Body of pancreas (tissue), 4 donors: ENCODE measurements around the gene MACROH2A1. TPM values are rescaled to one million over a fixed set of nuclear protein-coding genes. Genes with fewer than 3 reads are reported as not detected.

Experiments
- ATAC-seq: fragments of 150-250 bp; one replicate; pipeline ENCODE4 v1.9.1; 2016
- DNase-seq, 4 donors: peaks; one replicate each; pipeline ENCODE4 v3.0.0-alpha.2; 2019
- H3K27ac ChIP-seq, 4 donors: fragments of 200-600 bp; sonication (generic); 1 replicate in 3 of 4; 2 replicates in 1 of 4; pipeline versions ENCODE4 v1.5.1 to v1.6.1; 2016 to 2019; ENCODE audit warnings: mild to moderate bottlenecking in 1 of 4, mixed read lengths in 1 of 4, moderate library complexity in 1 of 4
- H3K27me3 ChIP-seq, 2 donors: fragments of 200-600 bp; sonication (generic); one replicate each; pipeline ENCODE4 v1.6.0; 2016; ENCODE audit warnings: mild to moderate bottlenecking in 1 of 2
- H3K36me3 ChIP-seq, 2 donors: fragments of 200-600 bp; sonication (generic); replicated peaks in 1 of 2; 2 replicates each; pipeline ENCODE4 v1.5.1; 2016; ENCODE audit warnings: low read depth in 2 of 2; ENCODE audit not compliant: insufficient read depth in 1 of 2
- H3K4me1 ChIP-seq: fragments of 200-600 bp; sonication (generic); one replicate; pipeline ENCODE4 v1.6.0; 2016
- H3K4me3 ChIP-seq, 2 donors: fragments of 200-600 bp; sonication (generic); 1 replicate in 1 of 2; 2 replicates in 1 of 2; pipeline ENCODE4 v1.5.1; 2016 to 2019
- H3K9me3 ChIP-seq, 3 donors: fragments of 200-600 bp; sonication (generic); 1 replicate in 2 of 3; 2 replicates in 1 of 3; pipeline ENCODE4 v1.5.1; 2016
- CTCF ChIP-seq, 7 experiments: fragments of 450-650 bp in 4 of 7; fragments of 200-600 bp in 3 of 7; sonication (generic) in 3 of 7; IDR thresholded peaks; one replicate each; pipeline ENCODE4 v1.5.1; 2016 to 2019; ENCODE audit warnings: antibody characterized with exemption in 7 of 7
- POLR2A ChIP-seq, 3 donors: fragments of 450-650 bp; IDR thresholded peaks; one replicate each; pipeline ENCODE4 v1.6.1; 2016; ENCODE audit warnings: antibody characterized with exemption in 3 of 3, mild to moderate bottlenecking in 2 of 3
- WGBS, 2 donors: methylation state at CpG; one replicate each; pipeline ENCODE4 v1.1.5; 2017; 5-methylcytosine and 5-hydroxymethylcytosine counted together
- intact Hi-C: fragments of 100-400 bp; cut with DNase I; formaldehyde crosslinking; loops from one replicate; pipeline ENCODE4 v1.15.1; 2023
- total RNA-seq, 2 donors: library from RNA; depleted of rRNA; stranded (reverse); fragments of >200 nt; gene quantifications; one replicate each; pipeline ENCODE4 v1.1.0, GENCODE V29; 2016

Gene MACROH2A1
- total RNA-seq, 2 donors from 2014 or later = 78.9 to 142 TPM

GRCh38 chr5:135396459-135397055 is 2.5 kb downstream of the MACROH2A1 start:
- TF ChIP-seq POLR2A (IDR thresholded peaks at IDR 0.05) = no peak
- TF ChIP-seq CTCF (IDR thresholded peaks at IDR 0.05) = no peak

GRCh38 chr5:135395866-135396265 is 3.2 kb downstream of the MACROH2A1 start:
- 59 to 76% methylated on average over 4 of the region's 4 CpGs for WGBS, 2 donors
- H3K4me1 ChIP-seq = peaks cover 40% of the 10 kb centered on the region
- no peak for TF ChIP-seq CTCF (IDR thresholded peaks at IDR 0.05)
- TF ChIP-seq POLR2A (IDR thresholded peaks at IDR 0.05) = no peak
- H3K27ac ChIP-seq = no peak overlapping the region
- DNase-seq = no peak
- H3K4me3 ChIP-seq = no peak overlapping the region
- H3K27me3 ChIP-seq = no peaks in the 10 kb centered on the region
- H3K36me3 ChIP-seq = no peaks in the 10 kb centered on the region
- H3K9me3 ChIP-seq = no peaks in the 10 kb centered on the region
- no peak for ATAC-seq
- intact Hi-C loops = no loop called here

More at GRCh38 chr5:135396459-135397055, 2.5 kb downstream of the MACROH2A1 start:
- H3K27me3 ChIP-seq = no peaks in the 10 kb centered on the region
- H3K9me3 ChIP-seq = no peaks in the 10 kb centered on the region
- H3K4me3 ChIP-seq = no peak overlapping the region
- no peak for ATAC-seq
- intact Hi-C loops = no loop called here
- no peak overlapping the region for H3K27ac ChIP-seq
- peaks cover 40% of the 10 kb centered on the region for H3K4me1 ChIP-seq
- 74 to 81% methylated on average over 4 of the region's 4 CpGs for WGBS, 2 donors
- DNase-seq = no peak
- H3K36me3 ChIP-seq = no peaks in the 10 kb centered on the region

- no peak overlapping the region for H3K27ac ChIP-seq
- no peak overlapping the region for H3K4me3 ChIP-seq
- no peaks in the 10 kb centered on the region for H3K36me3 ChIP-seq
- no peak for DNase-seq
- 42 to 67% methylated on average over 5 of the region's 5 CpGs for WGBS, 2 donors
- ATAC-seq = no peak
- H3K27me3 ChIP-seq = no peaks in the 10 kb centered on the region
- intact Hi-C loops = no loop called here
- TF ChIP-seq POLR2A (IDR thresholded peaks at IDR 0.05) = no peak
- TF ChIP-seq CTCF (IDR thresholded peaks at IDR 0.05) = no peak
- H3K9me3 ChIP-seq = no peaks in the 10 kb centered on the region
- H3K4me1 ChIP-seq = peaks cover 40% of the 10 kb centered on the region
Observed at GRCh38 chr5:135395451-135395850, 3.6 kb downstream of the MACROH2A1 start.

- Histone ChIP-seq H3K36me3 (no peaks in the 10 kb centered on the region), H3K4me1 (peaks cover 34% of the 10 kb centered on the region), H3K9me3 (no peaks in the 10 kb centered on the region), H3K27ac (peak overlapping the region in 1 of 4 donors; percentile 50), H3K27me3 (no peaks in the 10 kb centered on the region), H3K4me3 (no peak overlapping the region)
- no peak for DNase-seq
- intact Hi-C loops = no loop called here
- TF ChIP-seq POLR2A (IDR thresholded peaks at IDR 0.05) (no peak), CTCF (IDR thresholded peaks at IDR 0.05) (no peak)
- ATAC-seq = no peak
- WGBS, 2 donors = 71 to 86% methylated on average over 1 of the region's 1 CpG
Observed at GRCh38 chr5:135394095-135394494, 4.9 kb downstream of the MACROH2A1 start.

GRCh38 chr5:135393691-135394090 is 5.3 kb downstream of the MACROH2A1 start:
- intact Hi-C loops = no loop called here
- no peak overlapping the region for H3K4me3 ChIP-seq
- H3K27me3 ChIP-seq = no peaks in the 10 kb centered on the region
- peaks cover 0 to 2% of the 10 kb centered on the region in 2 donors for H3K36me3 ChIP-seq
- DNase-seq = no peak
- peak overlapping the region in 1 of 4 donors; percentile 50 for H3K27ac ChIP-seq
- 59 to 93% methylated on average over 3 of the region's 3 CpGs for WGBS, 2 donors
- H3K4me1 ChIP-seq = peaks cover 34% of the 10 kb centered on the region
- no peak for TF ChIP-seq CTCF (IDR thresholded peaks at IDR 0.05)
- no peak for TF ChIP-seq POLR2A (IDR thresholded peaks at IDR 0.05)
- H3K9me3 ChIP-seq = no peaks in the 10 kb centered on the region
- ATAC-seq = no peak
